Osteocyte (in vitro differentiated cells): Measurements from ENCODE around the gene MSTO1. TPM values are rescaled to one million over a fixed set of nuclear protein-coding genes. Genes with fewer than 3 reads are reported as not detected.
"Not testable (repeated sequence)": the region's sequence is repeated elsewhere in the genome, so short reads cannot be mapped to it uniquely, and the experiment has no call there.

Experiments
- DNase-seq: peaks from one replicate; pipeline ENCODE4 v3.0.0; 2021; ENCODE audit warnings: mixed read lengths; ENCODE audit not compliant: unreplicated experiment; ENCODE audit errors: extremely low spot score
- H3K27ac Mint-ChIP-seq: one replicate; pipeline ENCODE4 v1.8.0; 2021; ENCODE audit warnings: mild to moderate bottlenecking, mixed read lengths; ENCODE audit not compliant: unreplicated experiment
- H3K27me3 Mint-ChIP-seq: one replicate; pipeline ENCODE4 v1.8.0; 2021; ENCODE audit warnings: mixed read lengths; ENCODE audit not compliant: unreplicated experiment
- H3K36me3 Mint-ChIP-seq: one replicate; pipeline ENCODE4 v1.8.0; 2021; ENCODE audit warnings: mixed read lengths; ENCODE audit not compliant: unreplicated experiment
- H3K4me1 Mint-ChIP-seq: one replicate; pipeline ENCODE4 v1.8.0; 2021; ENCODE audit warnings: mixed read lengths; ENCODE audit not compliant: unreplicated experiment
- H3K4me3 Mint-ChIP-seq: one replicate; pipeline ENCODE4 v1.8.0; 2021; ENCODE audit warnings: mild to moderate bottlenecking, moderate library complexity, mixed read lengths; ENCODE audit not compliant: unreplicated experiment
- H3K9me3 Mint-ChIP-seq: one replicate; pipeline ENCODE4 v1.8.0; 2021; ENCODE audit warnings: mixed read lengths; ENCODE audit not compliant: unreplicated experiment
- CTCF ChIP-seq: fragments of 200-600 bp; sonication (generic); IDR thresholded peaks from 2 replicates; pipeline ENCODE4 v1.5.0; 2021; ENCODE audit warnings: antibody characterized with exemption, mild to moderate bottlenecking, moderate library complexity
- total RNA-seq: library from RNA; stranded (reverse); gene quantifications from 2 replicates; pipeline ENCODE4 v1.2.1, GENCODE V29; 2021

Gene MSTO1
- total RNA-seq, 1 donor from 2014 or later: 50.8 TPM

- H3K4me1 Mint-ChIP-seq: peaks cover 24% of the 10 kb centered on the region
- H3K4me3 Mint-ChIP-seq: no peak overlapping the region
- no peaks in the 10 kb centered on the region for H3K27me3 Mint-ChIP-seq
- H3K27ac Mint-ChIP-seq: no peak overlapping the region
- DNase-seq: no peak
- H3K36me3 Mint-ChIP-seq: no peaks in the 10 kb centered on the region
- no peak for TF ChIP-seq CTCF
- H3K9me3 Mint-ChIP-seq: no peaks in the 10 kb centered on the region
Measured at GRCh38 chr1:155649676-155650075, 39.7 kb downstream of the MSTO1 start.

- no peak overlapping the region for H3K4me3 Mint-ChIP-seq
- peaks cover 24% of the 10 kb centered on the region for H3K4me1 Mint-ChIP-seq
- no peak overlapping the region for H3K27ac Mint-ChIP-seq
- no peaks in the 10 kb centered on the region for H3K9me3 Mint-ChIP-seq
- DNase-seq: no peak
- H3K36me3 Mint-ChIP-seq: no peaks in the 10 kb centered on the region
- H3K27me3 Mint-ChIP-seq: no peaks in the 10 kb centered on the region
- TF ChIP-seq CTCF: no peak
Measured at GRCh38 chr1:155650231-155650757, 40.3 kb downstream of the MSTO1 start.

- H3K27ac Mint-ChIP-seq: no peak overlapping the region
Measured at GRCh38 chr1:155651861-155652661, 42.0 kb downstream of the MSTO1 start.

GRCh38 chr1:155652951-155653350, 42.9 kb downstream of the MSTO1 start:
- H3K36me3 Mint-ChIP-seq: peaks cover 3% of the 10 kb centered on the region
- no peak overlapping the region for H3K27ac Mint-ChIP-seq
- no peaks in the 10 kb centered on the region for H3K27me3 Mint-ChIP-seq
- no peak overlapping the region for H3K4me3 Mint-ChIP-seq
- H3K4me1 Mint-ChIP-seq: peaks cover 15% of the 10 kb centered on the region
- DNase-seq: no peak
- no peak for TF ChIP-seq CTCF
- H3K9me3 Mint-ChIP-seq: no peaks in the 10 kb centered on the region

More at GRCh38 chr1:155651861-155652661, 42.0 kb downstream of the MSTO1 start:
- H3K4me3 Mint-ChIP-seq: no peak overlapping the region
- H3K4me1 Mint-ChIP-seq: peaks cover 15% of the 10 kb centered on the region
- H3K27me3 Mint-ChIP-seq: no peaks in the 10 kb centered on the region
- no peaks in the 10 kb centered on the region for H3K36me3 Mint-ChIP-seq
- no peak for DNase-seq
- H3K9me3 Mint-ChIP-seq: no peaks in the 10 kb centered on the region
- no peak for TF ChIP-seq CTCF

GRCh38 chr1:155657463-155657862, 47.4 kb downstream of the MSTO1 start:
- Mint-ChIP-seq H3K9me3 (no peaks in the 10 kb centered on the region), H3K4me3 (no peak overlapping the region), H3K27ac (no peak overlapping the region), H3K27me3 (no peaks in the 10 kb centered on the region), H3K36me3 (peaks cover 38% of the 10 kb centered on the region), H3K4me1 (no peaks in the 10 kb centered on the region)
- no peak for DNase-seq
- no peak for TF ChIP-seq CTCF

GRCh38 chr1:155661239-155661638, 51.2 kb downstream of the MSTO1 start:
- H3K4me1 Mint-ChIP-seq, DNase-seq, H3K4me3 Mint-ChIP-seq, H3K9me3 Mint-ChIP-seq, H3K27ac Mint-ChIP-seq, H3K27me3 Mint-ChIP-seq: not testable (repeated sequence)
- H3K36me3 Mint-ChIP-seq: peaks cover 52% of the 10 kb centered on the region
